Measurements from ENCODE around the gene YBX3.

Gene YBX3

GRCh38 chr12:10728091-10728490 is 5.0 kb upstream of the YBX3 start:
- TF ChIP-seq EZH2phosphoT487 (IDR thresholded peaks at IDR 0.05; ENCODE audit: borderline replicate concordance, low read length) (no peak), CTCF (IDR thresholded peaks at IDR 0.05; ENCODE audit: low read depth, low read length, poor library complexity, severe bottlenecking) (no peak)
- H3K4me3 ChIP-seq (ENCODE audit: low read length): no peak overlapping the region
- H3K27ac ChIP-seq (ENCODE audit: low read depth, low read length): no peak overlapping the region
- no peaks in the 10 kb centered on the region for H3F3A ChIP-seq (ENCODE audit: control insufficient read depth, insufficient read depth)
- no peaks in the 10 kb centered on the region for H3K36me3 ChIP-seq (ENCODE audit: control insufficient read depth, low read length)
- no peaks in the 10 kb centered on the region for H3K9me3 ChIP-seq (ENCODE audit: control insufficient read depth, insufficient read depth, low read length)
- H3K9me2 ChIP-seq (replicated peaks; ENCODE audit: control insufficient read depth, low read length): no peaks in the 10 kb centered on the region
- no peak overlapping the region for H3K4me2 ChIP-seq (ENCODE audit: low read length)
- no peaks in the 10 kb centered on the region for H3K4me1 ChIP-seq (ENCODE audit: control insufficient read depth, low read length)
- no peaks in the 10 kb centered on the region for H4K20me1 ChIP-seq (ENCODE audit: control insufficient read depth, insufficient read depth, low read depth, low read length)
- no peaks in the 10 kb centered on the region for H3K79me2 ChIP-seq (ENCODE audit: control insufficient read depth, low read length)
- H3K27me3 ChIP-seq (ENCODE audit: control insufficient read depth, low read length): peaks cover 7% of the 10 kb centered on the region; the same call in 1 of the 2 replicates

GRCh38 chr12:10726945-10727344 is 3.8 kb upstream of the YBX3 start:
- H3K4me2 ChIP-seq (ENCODE audit: low read length): no peak overlapping the region
- H4K20me1 ChIP-seq (ENCODE audit: control insufficient read depth, insufficient read depth, low read depth, low read length): no peaks in the 10 kb centered on the region
- H3K4me1 ChIP-seq (ENCODE audit: control insufficient read depth, low read length): no peaks in the 10 kb centered on the region
- no peaks in the 10 kb centered on the region for H3K79me2 ChIP-seq (ENCODE audit: control insufficient read depth, low read length)
- peaks cover 7% of the 10 kb centered on the region; the same call in 1 of the 2 replicates for H3K27me3 ChIP-seq (ENCODE audit: control insufficient read depth, low read length)
- no peak overlapping the region for H3K27ac ChIP-seq (ENCODE audit: low read depth, low read length)
- 0 out of 2 replicates have a peak, but pooled peaks cover 5% of the 10 kb centered on the region for H3K9me3 ChIP-seq (ENCODE audit: control insufficient read depth, insufficient read depth, low read length)
- H3F3A ChIP-seq (ENCODE audit: control insufficient read depth, insufficient read depth): no peaks in the 10 kb centered on the region
- no peaks in the 10 kb centered on the region for H3K9me2 ChIP-seq (replicated peaks; ENCODE audit: control insufficient read depth, low read length)
- TF ChIP-seq EZH2phosphoT487 (IDR thresholded peaks at IDR 0.05; ENCODE audit: borderline replicate concordance, low read length) (no peak), CTCF (IDR thresholded peaks at IDR 0.05; ENCODE audit: low read depth, low read length, poor library complexity, severe bottlenecking) (no peak)
- no peak overlapping the region for H3K4me3 ChIP-seq (ENCODE audit: low read length)
- no peaks in the 10 kb centered on the region for H3K36me3 ChIP-seq (ENCODE audit: control insufficient read depth, low read length)

- no peak for TF ChIP-seq CTCF (IDR thresholded peaks at IDR 0.05; ENCODE audit: low read depth, low read length, poor library complexity, severe bottlenecking)
- TF ChIP-seq EZH2phosphoT487 (IDR thresholded peaks at IDR 0.05; ENCODE audit: borderline replicate concordance, low read length): no peak
- no peak overlapping the region for H3K4me3 ChIP-seq (ENCODE audit: low read length)
- no peaks in the 10 kb centered on the region for H3K4me1 ChIP-seq (ENCODE audit: control insufficient read depth, low read length)
These were observed 1.9 kb upstream of the YBX3 start for GRCh38 chr12:10725003-10725402.

More at GRCh38 chr12:10725003-10725402, 1.9 kb upstream of the YBX3 start:
- Histone ChIP-seq H3K79me2 (ENCODE audit: control insufficient read depth, low read length) (no peaks in the 10 kb centered on the region), H4K20me1 (ENCODE audit: control insufficient read depth, insufficient read depth, low read depth, low read length) (no peaks in the 10 kb centered on the region), H3K27me3 (ENCODE audit: control insufficient read depth, low read length) (peaks cover 10% of the 10 kb centered on the region), H3K4me2 (ENCODE audit: low read length) (no peak overlapping the region), H3F3A (ENCODE audit: control insufficient read depth, insufficient read depth) (no peaks in the 10 kb centered on the region), H3K27ac (ENCODE audit: low read depth, low read length) (no peak overlapping the region), H3K9me2 (replicated peaks; ENCODE audit: control insufficient read depth, low read length) (no peaks in the 10 kb centered on the region), H3K9me3 (ENCODE audit: control insufficient read depth, insufficient read depth, low read length) (0 out of 2 replicates have a peak, but pooled peaks cover 5% of the 10 kb centered on the region), H3K36me3 (ENCODE audit: control insufficient read depth, low read length) (no peaks in the 10 kb centered on the region)

All from DOHH2 (cell line).